Subcutaneous adipose tissue (tissue), 4 donors: ENCODE data around the gene DNAJC17. TPM values are rescaled to one million over a fixed set of nuclear protein-coding genes. Genes with fewer than 3 reads are reported as not detected.

Experiments
- CTCF ChIP-seq: fragments of 450-650 bp; IDR thresholded peaks from one replicate; pipeline ENCODE4 v1.5.1; 2016; ENCODE audit warnings: low read depth, mild to moderate bottlenecking, control low read depth, antibody characterized with exemption, moderate library complexity
- small RNA-seq: library from RNA; depleted of rRNA; stranded (forward); fragments of <200 nt; gene quantifications from one replicate; pipeline ENCODE3, GENCODE V24; 2016
- total RNA-seq, 4 donors: library from RNA; depleted of rRNA; stranded (reverse); fragments of >200 nt; gene quantifications; one replicate each; pipeline ENCODE4 v1.1.0, GENCODE V29; 2016

Gene DNAJC17
- total RNA-seq, 4 donors from 2014 or later = 12.1 to 33.9 (median 18.3) TPM

DNA sequence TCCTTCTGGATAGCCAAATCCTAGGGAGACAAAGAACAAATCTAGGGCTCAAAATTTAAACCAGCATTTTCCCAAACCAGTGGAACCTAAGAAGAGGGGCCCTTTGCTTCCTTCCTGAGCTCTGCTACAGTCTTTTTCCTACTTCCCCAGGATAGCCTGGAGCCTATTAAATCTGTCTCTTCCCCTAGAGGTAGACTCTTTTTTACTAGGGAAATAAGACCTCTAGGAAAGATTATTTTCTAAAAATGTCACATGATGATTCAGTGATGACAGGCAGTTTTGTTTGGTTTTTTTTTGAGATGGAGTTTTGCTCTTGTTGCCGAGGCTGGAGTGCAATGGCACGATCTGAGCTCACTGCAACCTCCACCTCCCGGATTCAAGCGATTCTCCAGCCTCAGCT, 70.7 kb downstream of the DNAJC17 start:
- no peak for TF ChIP-seq CTCF

DNA sequence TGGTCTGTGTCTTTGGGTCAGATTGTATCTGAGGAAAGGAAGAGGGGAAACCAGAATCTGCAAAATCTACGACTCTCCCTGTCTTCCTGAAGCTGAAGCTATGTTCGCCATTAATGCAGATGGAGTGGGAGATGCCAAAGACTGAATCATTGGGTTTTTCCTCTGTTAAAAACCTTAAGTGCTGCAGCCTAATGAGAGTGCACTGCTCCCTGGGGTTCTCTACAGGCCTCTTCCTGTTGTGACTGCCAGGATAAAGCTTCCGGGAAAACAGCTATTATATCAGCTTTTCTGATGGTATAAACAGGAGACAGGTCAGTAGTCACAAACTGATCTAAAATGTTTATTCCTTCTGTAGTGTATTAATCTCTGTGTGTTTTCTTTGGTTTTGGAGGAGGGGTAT, 76.2 kb downstream of the DNAJC17 start:
- no peak for TF ChIP-seq CTCF

DNA sequence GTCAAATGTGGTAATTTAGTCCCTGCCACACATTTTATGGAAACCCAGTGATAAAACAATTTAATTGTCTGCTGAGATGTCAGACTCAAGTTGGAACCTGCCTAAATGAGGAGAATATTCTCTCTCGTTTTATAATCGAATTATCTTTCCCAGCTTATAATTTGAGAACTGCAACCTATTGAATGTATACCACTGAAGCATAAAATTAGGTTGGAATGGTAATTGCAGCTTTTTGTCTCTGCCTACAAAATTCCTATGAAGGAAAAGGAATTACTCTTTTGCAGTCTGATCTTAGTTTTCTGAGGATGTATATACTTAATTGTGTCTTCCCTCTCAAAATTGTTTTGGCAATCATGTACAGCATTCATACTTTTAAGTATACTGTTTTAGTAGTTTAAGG, 83.4 kb downstream of the DNAJC17 start:
- TF ChIP-seq CTCF = no peak

DNA sequence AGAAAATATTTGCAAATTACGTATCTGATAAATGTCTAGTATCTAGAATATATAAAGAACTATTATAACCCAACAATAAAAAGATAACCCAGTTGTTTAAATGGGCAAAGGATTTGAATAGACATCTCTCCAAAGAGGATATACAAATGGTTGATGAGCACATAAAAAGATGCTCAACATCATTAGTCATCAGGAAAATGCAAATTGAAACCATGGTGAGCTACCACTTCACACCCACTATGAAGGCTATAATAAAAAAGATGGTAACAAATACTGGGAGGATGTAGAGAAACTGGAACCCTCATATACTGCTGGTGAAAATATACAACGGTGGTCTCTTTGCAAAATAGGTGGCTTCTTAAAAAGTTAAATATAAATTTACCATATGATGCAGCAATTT, 84.3 kb downstream of the DNAJC17 start:
- TF ChIP-seq CTCF = no peak

DNA sequence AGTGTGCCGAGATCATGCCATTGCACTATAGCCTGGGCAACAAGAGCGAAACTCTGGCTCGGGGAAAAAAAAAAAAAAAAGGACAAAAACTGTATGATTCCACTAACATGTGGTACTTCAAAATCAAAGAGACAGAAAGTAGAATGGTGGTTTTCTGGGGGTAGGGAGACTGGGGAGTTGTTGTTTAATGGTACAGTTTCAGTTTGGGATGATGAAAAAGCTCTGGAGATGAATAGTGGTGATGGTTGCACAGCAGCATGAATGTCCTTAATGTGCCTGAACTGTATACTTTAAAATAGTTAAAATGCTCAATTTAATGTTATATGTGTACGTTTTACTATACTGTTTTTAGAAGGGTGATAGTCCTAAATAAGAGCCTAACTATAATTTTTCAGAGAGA, 84.9 kb downstream of the DNAJC17 start:
- no peak for TF ChIP-seq CTCF

DNA sequence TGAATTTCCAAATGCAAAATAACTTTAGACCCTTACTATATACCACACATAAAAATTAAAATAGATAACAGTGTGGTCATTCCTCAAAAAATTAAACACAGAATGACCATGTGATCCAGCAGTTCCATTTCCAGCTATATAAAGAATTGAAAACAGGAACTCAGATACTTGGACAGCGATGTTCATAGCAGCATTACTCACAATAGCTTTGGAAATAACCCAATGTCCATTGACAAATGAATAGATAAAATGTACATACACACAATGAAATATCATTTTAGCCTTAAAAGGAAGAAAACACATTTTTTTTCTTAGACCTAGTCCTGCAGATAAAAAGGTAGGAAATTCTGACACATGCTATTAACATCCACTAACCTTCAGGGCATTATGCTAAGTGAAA, 85.6 kb downstream of the DNAJC17 start:
- TF ChIP-seq CTCF = no peak

- TF ChIP-seq CTCF = no peak
Measured at GRCh38 chr15:40716165-40716564, 91.1 kb downstream of the DNAJC17 start.

Small RNAs within 50 kb of the gene (small RNA-seq; reads per million reads assigned to genes)
- not detected for gene SUMO2P15

Other genes starting within 250 kb of the DNAJC17 start
- gene CCDC32, start 242.4 kb downstream of the DNAJC17 start, total RNA-seq = 10 to 100 TPM; 18.1 to 53.9 (median 27.4) TPM
- gene RPUSD2, start 238.2 kb downstream of the DNAJC17 start, total RNA-seq = 1 to 10 TPM; 3.3 to 9.4 (median 5.3) TPM
- gene KNL1, start 213.2 kb downstream of the DNAJC17 start, total RNA-seq = 1 to 10 TPM in 2 of 4 donors, under 1 TPM in 2; 0.19 to 3.7 (median 1.2) TPM
- gene RAD51, start 112.3 kb downstream of the DNAJC17 start, total RNA-seq = 1 to 10 TPM in 2 of 4 donors, under 1 TPM in 1, not detected in 1; 0.88 to 5.8 (median 3.1) TPM
- 10 to 100 TPM; 26.3 to 71.4 (median 35.6) TPM for gene RMDN3, start 52.2 kb downstream of the DNAJC17 start, total RNA-seq
- gene GCHFR, start 43.4 kb downstream of the DNAJC17 start, total RNA-seq = 100 to 1,000 TPM in 3 of 4 donors, 10 to 100 TPM in 1; 60.0 to 135 (median 117) TPM
- gene C15orf62, start 37.5 kb downstream of the DNAJC17 start, total RNA-seq = under 1 TPM in 2 of 4 donors, not detected in 2; 0.66 to 0.85 TPM
- 10 to 100 TPM; 16.1 to 25.5 (median 19.3) TPM for gene ZFYVE19, start 384 bp downstream of the DNAJC17 start, total RNA-seq
- not detected for gene PPP1R14D, start 21.2 kb upstream of the DNAJC17 start, total RNA-seq
- 10 to 100 TPM in 1 of 4 donors, 1 to 10 TPM in 2, not detected in 1; 2.3 to 13.1 (median 4.0) TPM for gene SPINT1, start 36.6 kb upstream of the DNAJC17 start, total RNA-seq
- not detected for gene RHOV, start 66.8 kb upstream of the DNAJC17 start, total RNA-seq
- 10 to 100 TPM; 10.9 to 20.9 (median 19.6) TPM for gene VPS18, start 87.0 kb upstream of the DNAJC17 start, total RNA-seq
- 10 to 100 TPM in 2 of 4 donors, 1 to 10 TPM in 2; 2.9 to 36.2 (median 9.8) TPM for gene DLL4, start 121.9 kb upstream of the DNAJC17 start, total RNA-seq
- 1 to 10 TPM in 2 of 4 donors, under 1 TPM in 1, not detected in 1; 0.66 to 1.6 (median 1.2) TPM for gene CHAC1, start 146.0 kb upstream of the DNAJC17 start, total RNA-seq